ENCODE measurements around the gene NMNAT2. TPM values are rescaled to one million over a fixed set of nuclear protein-coding genes. Genes with fewer than 3 reads are reported as not detected.
A peak's percentile ranks its signal among the peaks of the same experiment; 100 is the strongest.

The NMNAT2 gene
- total and polyA plus RNA-seq, 2 of the 4 experiments (the other 2 are of a cell fraction) = 0.36 to 2.4 TPM

GRCh38 chr1:183234660-183235476, 183.3 kb downstream of the NMNAT2 start:
- H2BK5ac ChIP-seq (ENCODE audit: low read depth, low read length, poor library complexity, severe bottlenecking) = peak overlapping the region; percentile 60
- H3K79me1 ChIP-seq (ENCODE audit: low read depth in 1 of 2, low read length in 2 of 2) = no peaks in the 10 kb centered on the region; a peak in 1 of 4 replicates
- H3K23ac ChIP-seq (ENCODE audit: low read depth, low read length) = peak overlapping the region; percentile 54; the same call in 1 of the 2 replicates
- peak overlapping the region; percentile 87 for H3K14ac ChIP-seq (replicated peaks; ENCODE audit: low read depth, low read length)
- dilution Hi-C loops (cut with HindIII; ENCODE audit: low sequenced_read_pairs, unreplicated experiment) = no loop called here
- DNase-seq (peak; percentile 98), ATAC-seq (ENCODE audit: low read depth) (peak; percentile 89)
- peak overlapping the region; percentile 67 for H4K91ac ChIP-seq (ENCODE audit: insufficient read depth, low read depth, low read length)
- peak overlapping the region; percentile 63 for H3K9ac ChIP-seq (ENCODE audit: low read depth, low read length)
- H2BK120ac ChIP-seq (ENCODE audit: low read depth, low read length) = peak overlapping the region; percentile 88
- peak overlapping the region; percentile 41 for H3K4me3 ChIP-seq (ENCODE audit: insufficient read depth, low read depth, low read length)
- peak overlapping the region; percentile 53 for H3K4ac ChIP-seq (ENCODE audit: low read depth, low read length)
- peak overlapping the region; percentile 45 for H3K18ac ChIP-seq (ENCODE audit: low read depth, low read length)
- peaks cover 13% of the 10 kb centered on the region for H3K9me1 ChIP-seq (ENCODE audit: insufficient read depth, low read length)
- H3K56ac ChIP-seq (ENCODE audit: extremely low read depth, insufficient read depth, low read length) = peak overlapping the region; percentile 76
- peak overlapping the region; percentile 15 to 87; a peak in 3 of 4 replicates for H4K8ac ChIP-seq (ENCODE audit: low read depth in 2 of 2, low read length in 2 of 2)
- no TSS peak for BruUV-seq (replicated peaks)
- peak overlapping the region; percentile 76 for H3K27ac ChIP-seq (ENCODE audit: insufficient read depth, low read length)
- H2BK20ac ChIP-seq (ENCODE audit: low read depth, low read length) = peak overlapping the region; percentile 76
- H2AFZ ChIP-seq (replicated peaks; ENCODE audit: low read length, poor library complexity) = peak overlapping the region; percentile 88
- no peaks in the 10 kb centered on the region for H3K9me3 ChIP-seq (ENCODE audit: control insufficient read depth, insufficient read depth, low read length)
- no peaks in the 10 kb centered on the region for H4K20me1 ChIP-seq (ENCODE audit: insufficient read depth, low read length)
- CTCF ChIA-PET = interaction anchor here (0.6 to 1.5 kb wide), 18 partner anchors 9 to 346 kb away, joined by 3 to 10 read pairs (median 4); no protein-coding TSS in a partner anchor
- H3K4me1 ChIP-seq (ENCODE audit: control insufficient read depth, insufficient read depth, low read length) = peaks cover 13% of the 10 kb centered on the region
- peak overlapping the region; percentile 78 for H2BK15ac ChIP-seq (ENCODE audit: low read depth, low read length)
- H4K5ac ChIP-seq (ENCODE audit: low read depth, low read length) = peak overlapping the region; percentile 33
- POLR2A ChIA-PET (ENCODE audit: unreplicated experiment) = interaction anchor here (0.6 to 1.0 kb wide), 3 partner anchors 36 to 86 kb away, joined by 3 to 5 read pairs (median 3); no protein-coding TSS in a partner anchor
- no peaks in the 10 kb centered on the region for H3K36me3 ChIP-seq (ENCODE audit: control insufficient read depth, insufficient read depth, low read length)
- peak overlapping the region; percentile 70 for H2AK9ac ChIP-seq (replicated peaks; ENCODE audit: low read depth, low read length, poor library complexity)
- intact Hi-C loops (cut with micrococcal nuclease) = loop anchor here (1.0 to 5.0 kb wide), 4 partner anchors 36 to 273 kb away; partner anchors contain the start of gene LAMC1
- peak overlapping the region; percentile 93; the same call in 1 of the 2 replicates for H2AK5ac ChIP-seq (ENCODE audit: low read depth, low read length)
- peak overlapping the region; percentile 78 for H3K4me2 ChIP-seq (ENCODE audit: low read depth, low read length)
- 12% methylated on average over 7 of the region's 15 CpGs; no CpG with 5 or more reads in 1 of the 2 experiments for WGBS, 2 experiments (ENCODE audit: extremely low coverage in 2 of 2, insufficient read length in 1 of 2)
- in situ Hi-C loops (cut with MboI; ENCODE audit: low sequenced_read_pairs) = loop anchor here (10.0 to 25.0 kb wide), 2 partner anchors 210 to 273 kb away; partner anchors contain the start of genes LAMC1 and SHCBP1L
- no peaks in the 10 kb centered on the region for H3K27me3 ChIP-seq (ENCODE audit: control insufficient read depth, insufficient read depth, low read length)
- TF ChIP-seq BHLHE40 (IDR thresholded peaks at IDR 0.05; ENCODE audit: low read depth, low read length) = peak; percentile 86
- peak; percentile 47 for TF ChIP-seq RAD21 (IDR thresholded peaks at IDR 0.05; ENCODE audit: low read length)
- TF ChIP-seq MAZ (IDR thresholded peaks at IDR 0.05; ENCODE audit: borderline replicate concordance, low read depth, low read length) = peak; percentile 8
- TF ChIP-seq FOS (IDR thresholded peaks at IDR 0.05; ENCODE audit: low read depth, low read length) = peak; percentile 96
- TF ChIP-seq CHD1 (IDR thresholded peaks at IDR 0.05; ENCODE audit: low read depth, low read length) = no peak
- TF ChIP-seq CTCF (conservative IDR thresholded peaks at IDR 0.05; ENCODE audit: low read depth, low read length) = peak; percentile 74
- TF ChIP-seq RCOR1 (IDR thresholded peaks at IDR 0.05; ENCODE audit: insufficient replicate concordance, low read length) = no peak
- no peak for TF ChIP-seq ELK1 (IDR thresholded peaks at IDR 0.05; ENCODE audit: borderline replicate concordance, low read depth, low read length)
- TF ChIP-seq MXI1 (IDR thresholded peaks at IDR 0.05; ENCODE audit: borderline replicate concordance, low read depth, low read length) = peak; percentile 96
- peak; percentile 6; the same call in 1 of the 2 replicates for TF ChIP-seq CEBPB (IDR thresholded peaks at IDR 0.05; ENCODE audit: low read depth, low read length)
- TF ChIP-seq MAFK (IDR thresholded peaks at IDR 0.05; ENCODE audit: low read depth, low read length) = no peak
- peak; percentile 54; the same call in 1 of the 2 replicates for TF ChIP-seq POLR2A (IDR thresholded peaks at IDR 0.05; ENCODE audit: low read depth, low read length)
- TF ChIP-seq NFE2L2 (IDR thresholded peaks at IDR 0.05; ENCODE audit: low read depth, low read length) = peak; percentile 18; the same call in 1 of the 2 replicates

All from IMR-90 (cell line).